PC-3 (cell line): ENCODE measurements around the gene GATA2.

Source experiments
- CTCF ChIP-seq: fragments of 300-600 bp; sonication (generic); conservative IDR thresholded peaks from 2 replicates; pipeline ENCODE4 v1.5.1; 2017; ENCODE audit warnings: antibody characterized with exemption, low read depth, mild to moderate bottlenecking, low read length
- EZH2 ChIP-seq: fragments of 300-600 bp; sonication (generic); IDR thresholded peaks from one replicate; pipeline ENCODE4 v1.6.1; 2017; ENCODE audit warnings: antibody characterized with exemption, mild to moderate bottlenecking, low read length; ENCODE audit not compliant: unreplicated experiment
- EZH2phosphoT487 ChIP-seq: fragments of 300-600 bp; sonication (generic); IDR thresholded peaks from 2 replicates; pipeline ENCODE4 v1.6.1; 2018; ENCODE audit warnings: mild to moderate bottlenecking, antibody characterized with exemption, low read length, borderline replicate concordance

DNA sequence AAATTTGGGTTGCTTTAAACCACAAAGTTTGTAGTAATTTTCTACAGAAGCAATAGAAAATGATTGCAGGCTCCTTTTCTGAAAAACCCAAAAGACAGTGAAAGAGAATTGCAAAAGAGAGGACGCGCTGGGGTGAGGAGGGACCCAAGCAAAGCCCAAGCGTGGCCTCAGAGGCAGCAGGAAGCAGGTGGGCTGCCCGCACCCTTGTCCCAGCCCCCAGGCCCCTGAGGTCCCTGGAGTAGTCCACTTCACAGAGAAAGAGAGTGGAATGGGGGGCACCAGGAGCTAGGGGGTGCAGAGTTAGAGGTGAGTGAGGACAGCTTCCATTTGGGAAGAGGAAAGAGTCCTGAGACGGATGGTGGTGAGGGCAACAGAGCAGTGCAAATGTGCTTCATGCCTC, 37.9 kb downstream of the GATA2 start:
- TF ChIP-seq CTCF (no peak), EZH2 (no peak), EZH2phosphoT487 (no peak)
